Activated CD8-positive, alpha-beta memory T cell treated with anti-CD3 and anti-CD28 coated beads, Interleukin-2, amount 50 U/mL, for 48 hours (primary cell): ENCODE data around the gene KLHL29.

Experiments used
- DNase-seq: peaks from one replicate; pipeline ENCODE4 v3.0.0-alpha.2; 2020

KLHL29 gene

GRCh38 chr2:23452372-23452771 lies 67.4 kb downstream of the KLHL29 start:
- DNase-seq, result no peak

GRCh38 chr2:23452853-23453420 lies 68.0 kb downstream of the KLHL29 start:
- no peak for DNase-seq

- DNase-seq, result no peak
Measured at GRCh38 chr2:23453432-23453831, 68.5 kb downstream of the KLHL29 start.

DNA sequence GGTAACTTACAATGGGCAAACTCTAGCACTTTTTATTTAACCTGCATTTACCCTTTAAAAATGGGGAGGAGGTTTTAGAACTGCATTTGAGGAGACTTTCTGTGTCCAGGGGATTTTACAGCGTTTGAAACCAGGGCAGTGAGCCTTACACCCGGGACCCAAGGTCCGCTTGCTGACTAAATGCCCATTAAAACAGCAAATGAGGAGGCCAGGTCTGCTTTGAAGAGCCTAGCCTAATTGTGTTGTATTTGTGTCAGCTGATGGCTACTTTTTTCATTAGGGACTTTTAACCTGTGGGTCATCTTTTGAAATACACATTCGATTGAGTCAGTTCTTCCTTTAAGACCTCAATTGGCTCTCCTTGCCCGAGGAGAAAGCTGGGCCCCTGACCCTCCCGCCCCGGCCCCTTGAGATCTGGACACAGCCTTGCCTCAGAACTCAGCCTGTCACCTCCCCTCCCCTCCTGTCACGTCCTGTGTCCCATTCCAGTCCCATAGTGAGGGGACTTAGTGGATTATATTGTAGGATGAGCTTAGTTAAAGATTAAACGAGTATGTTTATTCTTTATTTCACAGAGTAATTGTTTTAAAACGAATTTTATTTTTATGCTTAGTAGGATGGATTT lies 69.0 kb downstream of the KLHL29 start:
- DNase-seq, result no peak

GRCh38 chr2:23454501-23455120 lies 69.6 kb downstream of the KLHL29 start:
- no peak for DNase-seq

GRCh38 chr2:23456396-23456795 lies 71.4 kb downstream of the KLHL29 start:
- DNase-seq, result no peak

DNA sequence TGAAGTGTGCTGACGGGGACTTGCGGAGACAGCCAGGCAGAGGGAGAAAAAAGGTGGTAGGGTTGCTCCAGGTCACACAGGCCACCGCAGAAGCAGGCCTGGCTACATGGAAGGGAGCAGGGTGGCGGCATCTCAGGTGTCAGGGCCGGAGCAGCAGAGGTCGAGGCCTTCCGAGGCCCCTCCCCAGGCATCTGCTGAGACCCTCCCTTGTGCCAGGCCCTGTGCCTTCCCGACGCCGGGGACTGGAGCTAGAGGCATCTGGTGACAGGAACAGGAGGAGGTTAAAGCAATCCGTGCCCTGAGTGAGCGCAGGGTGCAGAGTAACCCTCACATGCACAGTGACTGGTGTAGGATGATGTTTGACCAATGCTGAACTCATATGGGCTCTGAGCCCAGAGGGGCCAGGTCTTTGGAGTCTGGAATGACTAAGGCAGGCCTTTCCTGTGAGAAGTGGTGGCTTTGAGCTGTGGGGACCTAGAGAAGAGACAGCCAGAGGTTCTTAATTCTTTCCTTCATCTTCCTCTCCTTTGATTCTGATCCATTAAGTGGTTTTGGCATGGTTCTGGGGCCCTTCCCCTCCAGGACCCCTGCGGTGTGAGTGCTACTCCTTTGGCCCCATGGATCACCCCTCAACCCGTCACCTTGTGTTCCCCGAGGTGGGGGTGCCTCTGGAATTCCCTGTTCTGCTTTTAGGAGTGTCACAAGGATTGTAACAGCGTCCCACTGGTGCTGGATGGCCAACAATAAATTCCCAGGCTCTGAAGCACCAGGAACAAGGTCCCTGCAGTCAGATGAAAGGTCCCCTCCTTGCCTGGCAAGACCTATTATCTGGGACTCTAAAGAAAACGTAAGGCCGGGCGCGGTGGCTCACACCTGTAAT lies 72.1 kb downstream of the KLHL29 start:
- DNase-seq, result no peak

GRCh38 chr2:23457990-23458682 lies 73.2 kb downstream of the KLHL29 start:
- DNase-seq, result no peak

GRCh38 chr2:23459032-23459431 lies 74.1 kb downstream of the KLHL29 start:
- no peak for DNase-seq

GRCh38 chr2:23460228-23460627 lies 75.2 kb downstream of the KLHL29 start:
- DNase-seq, result no peak

GRCh38 chr2:23460993-23461392 lies 76.0 kb downstream of the KLHL29 start:
- no peak for DNase-seq

DNA sequence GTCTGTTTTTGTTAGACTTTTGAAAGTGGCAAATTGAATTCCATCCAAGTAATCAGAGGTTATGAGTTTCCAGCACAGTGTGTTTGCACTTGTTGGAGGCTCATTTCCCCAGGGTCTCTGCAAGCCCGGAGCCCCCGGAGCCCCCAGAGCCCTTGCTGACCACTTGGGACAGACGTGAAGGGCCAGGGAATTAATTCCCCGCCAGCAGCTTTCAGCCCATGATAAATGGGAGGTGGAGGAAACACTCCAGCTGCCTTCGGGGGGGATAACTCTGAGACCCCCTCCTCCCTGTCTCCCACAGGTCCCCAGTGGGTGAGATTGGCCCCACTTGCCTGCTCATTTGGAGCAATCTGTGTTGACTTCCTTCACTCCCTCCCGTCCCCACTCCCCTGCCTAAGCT lies 79.2 kb downstream of the KLHL29 start:
- peak; percentile 28 for DNase-seq

DNA sequence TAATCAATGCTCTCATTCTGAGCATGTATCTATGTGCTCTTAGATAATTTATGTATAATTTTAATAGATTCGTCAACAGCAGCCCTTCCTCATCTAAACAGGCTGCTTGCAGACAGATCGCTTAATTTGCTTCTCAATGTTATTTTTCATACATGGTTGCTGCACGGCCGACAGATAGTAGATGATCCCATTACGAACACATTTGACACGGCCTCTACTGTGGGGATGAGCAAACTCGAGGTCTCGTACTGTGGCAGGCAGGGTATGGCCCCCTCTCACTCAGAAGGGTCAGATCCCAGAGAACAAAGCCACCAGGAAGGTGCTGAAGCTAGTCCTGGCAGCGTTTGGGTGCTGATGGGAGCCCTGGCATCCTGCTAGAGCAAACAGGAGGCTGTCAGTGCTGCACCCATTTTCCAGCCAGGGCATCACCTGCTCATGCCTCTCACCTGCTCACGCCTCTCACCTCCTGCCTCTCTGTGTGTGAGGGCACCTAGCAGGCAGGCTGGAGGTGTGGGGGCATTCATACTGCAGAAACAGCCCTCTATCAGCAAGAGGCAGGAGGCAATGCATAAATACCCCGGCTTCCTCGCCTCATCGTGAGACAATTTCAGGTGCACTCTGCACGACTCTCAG lies 80.0 kb downstream of the KLHL29 start:
- DNase-seq, result peak; percentile 23

DNA sequence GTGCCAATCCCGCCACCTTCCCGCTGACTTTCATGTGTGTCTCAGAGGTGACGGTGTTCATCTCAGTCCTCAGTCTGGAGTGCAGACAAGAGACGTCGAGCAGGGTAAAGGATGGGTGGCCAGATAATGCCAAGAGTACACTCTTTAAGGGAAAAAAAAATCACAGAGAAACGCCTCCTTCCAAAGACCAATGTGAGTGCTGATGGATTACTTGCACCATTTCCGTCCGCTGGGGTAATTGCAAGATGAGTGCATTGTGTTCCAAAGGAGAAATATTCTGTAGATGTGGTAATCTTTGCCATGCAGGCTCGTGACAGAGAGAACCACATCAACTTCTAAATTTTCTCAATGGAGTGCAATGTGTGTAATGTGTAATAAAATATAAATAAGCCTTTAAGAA lies 81.0 kb downstream of the KLHL29 start:
- DNase-seq, result no peak

- no peak for DNase-seq
Measured at GRCh38 chr2:23467618-23468017, 82.6 kb downstream of the KLHL29 start.

- DNase-seq, result no peak
Measured at GRCh38 chr2:23468474-23469141, 83.6 kb downstream of the KLHL29 start.

- DNase-seq, result no peak
Measured at GRCh38 chr2:23469142-23469540, 84.2 kb downstream of the KLHL29 start.

DNA sequence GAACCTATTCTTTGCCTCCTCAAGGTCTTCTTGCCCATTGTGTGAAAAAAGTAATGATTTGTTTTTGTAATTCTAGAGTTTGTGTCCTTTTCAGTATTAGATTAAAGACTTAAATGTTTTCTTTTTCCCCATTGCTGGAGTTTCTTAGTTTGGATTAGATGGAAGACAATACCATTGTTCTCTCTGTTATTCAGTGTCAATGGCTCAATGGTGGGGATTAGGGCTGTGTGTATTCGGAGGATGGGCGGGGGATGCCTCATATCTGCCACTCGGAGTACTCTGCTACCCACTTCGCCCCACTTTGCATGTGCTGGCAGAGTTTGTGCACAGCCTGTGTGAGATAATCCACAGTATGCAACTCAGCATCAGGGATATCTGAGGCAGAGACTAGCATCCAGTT lies 90.1 kb downstream of the KLHL29 start:
- no peak for DNase-seq

- no peak for DNase-seq
Measured at GRCh38 chr2:23475473-23475872, 90.5 kb downstream of the KLHL29 start.

- DNase-seq, result no peak
Measured at GRCh38 chr2:23476786-23477185, 91.8 kb downstream of the KLHL29 start.

GRCh38 chr2:23477392-23477791 lies 92.4 kb downstream of the KLHL29 start:
- no peak for DNase-seq
